ENCODE results near the gene TMEM41A. TPM values are rescaled to one million over a fixed set of nuclear protein-coding genes. Genes with fewer than 3 reads are reported as not detected.
"Not testable (repeated sequence)": the region's sequence is repeated elsewhere in the genome, so short reads cannot be mapped to it uniquely, and the experiment has no call there.

TMEM41A gene
- total RNA-seq, 1 experiment from 2014 or later, result 37.2 TPM

- H2AFZ ChIP-seq, result no peak overlapping the region
- no peak overlapping the region for H3K4me3 ChIP-seq
- intact Hi-C loops (cut with micrococcal nuclease; ENCODE audit: unreplicated experiment), result no loop called here
- H3K27me3 ChIP-seq (ENCODE audit: insufficient read depth, low read depth), result no peaks in the 10 kb centered on the region
- ChIA-PET POLR2A (ENCODE audit: unreplicated experiment) (no interaction called here), CTCF (no interaction called here)
- no peaks in the 10 kb centered on the region for H4K20me1 ChIP-seq (ENCODE audit: insufficient read depth)
- H3K4me2 ChIP-seq, result no peak overlapping the region
- no peak for TF ChIP-seq CTCF (conservative IDR thresholded peaks at IDR 0.05)
- TF ChIP-seq EZH2 (IDR thresholded peaks at IDR 0.05; ENCODE audit: low read depth), result no peak
- H3K4me1 ChIP-seq (replicated peaks; ENCODE audit: insufficient read depth), result no peaks in the 10 kb centered on the region
- H3F3A ChIP-seq (ENCODE audit: insufficient read depth, low read depth), result no peaks in the 10 kb centered on the region
- no peaks in the 10 kb centered on the region for H3K36me3 ChIP-seq (ENCODE audit: low read depth)
- no peaks in the 10 kb centered on the region for H3K9me3 ChIP-seq (ENCODE audit: insufficient read depth, low read depth)
- H3K79me2 ChIP-seq (ENCODE audit: low read depth), result no peaks in the 10 kb centered on the region
- no peaks in the 10 kb centered on the region for H3K9me2 ChIP-seq (ENCODE audit: insufficient read depth)
- BruUV-seq (replicated peaks), result no TSS peak
- DNase-seq, result peak in 1 of 2 experiments; percentile 59
- no peak overlapping the region for H3K27ac ChIP-seq
These were observed 25.5 kb downstream of the TMEM41A start for GRCh38 chr3:185473290-185473815.

- Histone ChIP-seq H3K4me2 (no peak overlapping the region), H3F3A (ENCODE audit: insufficient read depth, low read depth) (no peaks in the 10 kb centered on the region), H3K79me2 (ENCODE audit: low read depth) (no peaks in the 10 kb centered on the region), H3K27me3 (ENCODE audit: insufficient read depth, low read depth) (no peaks in the 10 kb centered on the region), H3K4me3 (no peak overlapping the region), H3K9me3 (ENCODE audit: insufficient read depth, low read depth) (no peaks in the 10 kb centered on the region), H3K36me3 (ENCODE audit: low read depth) (no peaks in the 10 kb centered on the region), H4K20me1 (ENCODE audit: insufficient read depth) (no peaks in the 10 kb centered on the region), H3K4me1 (replicated peaks; ENCODE audit: insufficient read depth) (no peaks in the 10 kb centered on the region), H3K27ac (no peak overlapping the region), H3K9me2 (ENCODE audit: insufficient read depth) (no peaks in the 10 kb centered on the region), H2AFZ (no peak overlapping the region)
- DNase-seq, result no peak
- TF ChIP-seq EZH2 (IDR thresholded peaks at IDR 0.05; ENCODE audit: low read depth), result no peak
- no peak for TF ChIP-seq CTCF (conservative IDR thresholded peaks at IDR 0.05)
- POLR2A ChIA-PET (ENCODE audit: unreplicated experiment), result no interaction called here
- CTCF ChIA-PET, result interaction anchor here (1.2 kb wide), 1 partner anchor 48 kb away, joined by 3 read pairs; no protein-coding TSS in a partner anchor
- intact Hi-C loops (cut with micrococcal nuclease; ENCODE audit: unreplicated experiment), result no loop called here
- BruUV-seq (replicated peaks), result no TSS peak
These were observed 28.5 kb downstream of the TMEM41A start for GRCh38 chr3:185470323-185470722.

- no peaks in the 10 kb centered on the region for H3K27me3 ChIP-seq (ENCODE audit: insufficient read depth, low read depth)
- no peaks in the 10 kb centered on the region for H3K9me3 ChIP-seq (ENCODE audit: insufficient read depth, low read depth)
- POLR2A ChIA-PET (ENCODE audit: unreplicated experiment), result no interaction called here
- no peaks in the 10 kb centered on the region for H3K4me1 ChIP-seq (replicated peaks; ENCODE audit: insufficient read depth)
- H3F3A ChIP-seq (ENCODE audit: insufficient read depth, low read depth), result no peaks in the 10 kb centered on the region
- H3K36me3 ChIP-seq (ENCODE audit: low read depth), result no peaks in the 10 kb centered on the region
- CTCF ChIA-PET, result interaction anchor here (1.2 kb wide), 1 partner anchor 47 kb away, joined by 3 read pairs; no protein-coding TSS in a partner anchor
- no peaks in the 10 kb centered on the region for H3K79me2 ChIP-seq (ENCODE audit: low read depth)
- DNase-seq, result no peak
- no TSS peak for BruUV-seq (replicated peaks)
- intact Hi-C loops (cut with micrococcal nuclease; ENCODE audit: unreplicated experiment), result no loop called here
- H3K27ac ChIP-seq, result no peak overlapping the region
- no peaks in the 10 kb centered on the region for H3K9me2 ChIP-seq (ENCODE audit: insufficient read depth)
- no peak overlapping the region for H3K4me2 ChIP-seq
- TF ChIP-seq CTCF (conservative IDR thresholded peaks at IDR 0.05) (no peak), EZH2 (IDR thresholded peaks at IDR 0.05; ENCODE audit: low read depth) (no peak)
- H4K20me1 ChIP-seq (ENCODE audit: insufficient read depth), result no peaks in the 10 kb centered on the region
- no peak overlapping the region for H3K4me3 ChIP-seq
- no peak overlapping the region for H2AFZ ChIP-seq
These were observed 29.3 kb downstream of the TMEM41A start for GRCh38 chr3:185469542-185469941.

GRCh38 chr3:185466123-185466522 lies 32.7 kb downstream of the TMEM41A start:
- H3K9me2 ChIP-seq (ENCODE audit: insufficient read depth); H3F3A ChIP-seq (ENCODE audit: insufficient read depth, low read depth); H2AFZ ChIP-seq; H3K79me2 ChIP-seq (ENCODE audit: low read depth); H3K27me3 ChIP-seq (ENCODE audit: insufficient read depth, low read depth); H3K4me2 ChIP-seq; H3K4me3 ChIP-seq; H3K27ac ChIP-seq; H3K36me3 ChIP-seq (ENCODE audit: low read depth); intact Hi-C loops (cut with micrococcal nuclease; ENCODE audit: unreplicated experiment); POLR2A ChIA-PET (ENCODE audit: unreplicated experiment); H4K20me1 ChIP-seq (ENCODE audit: insufficient read depth); DNase-seq; BruUV-seq (replicated peaks); H3K4me1 ChIP-seq (replicated peaks; ENCODE audit: insufficient read depth); CTCF ChIA-PET; H3K9me3 ChIP-seq (ENCODE audit: insufficient read depth, low read depth): not testable (repeated sequence)

Data from PC-9 (cell line).